Measurements from ENCODE around the gene ZNF512B. TPM values are rescaled to one million over a fixed set of nuclear protein-coding genes. Genes with fewer than 3 reads are reported as not detected.

The ZNF512B gene
- total and polyA plus RNA-seq, 2 experiments from 2014 or later: 6.1 to 28.8 TPM

DNA sequence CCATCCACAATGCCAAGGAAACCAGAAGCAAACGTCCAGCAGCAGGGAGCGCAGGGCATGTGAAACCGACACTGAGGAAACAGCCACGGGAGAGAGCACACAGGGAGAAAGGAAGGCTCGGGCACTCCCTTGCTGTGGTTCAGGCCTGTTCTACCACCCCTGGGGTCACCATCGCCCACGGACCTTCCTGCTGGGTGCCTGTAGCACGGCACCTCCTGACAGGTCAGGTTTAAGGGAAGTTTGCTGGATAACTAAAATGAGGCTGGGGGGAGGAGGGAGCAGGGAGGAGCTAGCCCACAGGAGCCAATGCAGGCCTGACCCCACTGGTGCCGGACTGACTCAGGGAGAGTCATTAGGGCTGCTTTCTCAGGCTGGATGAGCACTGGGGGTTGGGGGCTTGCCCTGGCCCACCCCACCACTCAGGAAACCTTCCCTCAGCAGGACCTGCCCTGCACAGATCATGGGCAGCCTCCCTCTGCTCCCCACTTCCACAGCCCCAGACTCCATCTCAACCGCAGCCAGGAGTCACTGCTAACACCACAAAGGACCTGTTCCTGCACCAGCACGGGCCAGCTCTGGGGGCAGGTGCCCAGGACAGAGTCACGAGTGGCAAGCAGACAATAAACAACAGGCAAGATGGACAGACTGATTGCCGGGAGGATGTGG is 15.8 kb downstream of the ZNF512B start (continued):
- TF ChIP-seq, protein P1, sequence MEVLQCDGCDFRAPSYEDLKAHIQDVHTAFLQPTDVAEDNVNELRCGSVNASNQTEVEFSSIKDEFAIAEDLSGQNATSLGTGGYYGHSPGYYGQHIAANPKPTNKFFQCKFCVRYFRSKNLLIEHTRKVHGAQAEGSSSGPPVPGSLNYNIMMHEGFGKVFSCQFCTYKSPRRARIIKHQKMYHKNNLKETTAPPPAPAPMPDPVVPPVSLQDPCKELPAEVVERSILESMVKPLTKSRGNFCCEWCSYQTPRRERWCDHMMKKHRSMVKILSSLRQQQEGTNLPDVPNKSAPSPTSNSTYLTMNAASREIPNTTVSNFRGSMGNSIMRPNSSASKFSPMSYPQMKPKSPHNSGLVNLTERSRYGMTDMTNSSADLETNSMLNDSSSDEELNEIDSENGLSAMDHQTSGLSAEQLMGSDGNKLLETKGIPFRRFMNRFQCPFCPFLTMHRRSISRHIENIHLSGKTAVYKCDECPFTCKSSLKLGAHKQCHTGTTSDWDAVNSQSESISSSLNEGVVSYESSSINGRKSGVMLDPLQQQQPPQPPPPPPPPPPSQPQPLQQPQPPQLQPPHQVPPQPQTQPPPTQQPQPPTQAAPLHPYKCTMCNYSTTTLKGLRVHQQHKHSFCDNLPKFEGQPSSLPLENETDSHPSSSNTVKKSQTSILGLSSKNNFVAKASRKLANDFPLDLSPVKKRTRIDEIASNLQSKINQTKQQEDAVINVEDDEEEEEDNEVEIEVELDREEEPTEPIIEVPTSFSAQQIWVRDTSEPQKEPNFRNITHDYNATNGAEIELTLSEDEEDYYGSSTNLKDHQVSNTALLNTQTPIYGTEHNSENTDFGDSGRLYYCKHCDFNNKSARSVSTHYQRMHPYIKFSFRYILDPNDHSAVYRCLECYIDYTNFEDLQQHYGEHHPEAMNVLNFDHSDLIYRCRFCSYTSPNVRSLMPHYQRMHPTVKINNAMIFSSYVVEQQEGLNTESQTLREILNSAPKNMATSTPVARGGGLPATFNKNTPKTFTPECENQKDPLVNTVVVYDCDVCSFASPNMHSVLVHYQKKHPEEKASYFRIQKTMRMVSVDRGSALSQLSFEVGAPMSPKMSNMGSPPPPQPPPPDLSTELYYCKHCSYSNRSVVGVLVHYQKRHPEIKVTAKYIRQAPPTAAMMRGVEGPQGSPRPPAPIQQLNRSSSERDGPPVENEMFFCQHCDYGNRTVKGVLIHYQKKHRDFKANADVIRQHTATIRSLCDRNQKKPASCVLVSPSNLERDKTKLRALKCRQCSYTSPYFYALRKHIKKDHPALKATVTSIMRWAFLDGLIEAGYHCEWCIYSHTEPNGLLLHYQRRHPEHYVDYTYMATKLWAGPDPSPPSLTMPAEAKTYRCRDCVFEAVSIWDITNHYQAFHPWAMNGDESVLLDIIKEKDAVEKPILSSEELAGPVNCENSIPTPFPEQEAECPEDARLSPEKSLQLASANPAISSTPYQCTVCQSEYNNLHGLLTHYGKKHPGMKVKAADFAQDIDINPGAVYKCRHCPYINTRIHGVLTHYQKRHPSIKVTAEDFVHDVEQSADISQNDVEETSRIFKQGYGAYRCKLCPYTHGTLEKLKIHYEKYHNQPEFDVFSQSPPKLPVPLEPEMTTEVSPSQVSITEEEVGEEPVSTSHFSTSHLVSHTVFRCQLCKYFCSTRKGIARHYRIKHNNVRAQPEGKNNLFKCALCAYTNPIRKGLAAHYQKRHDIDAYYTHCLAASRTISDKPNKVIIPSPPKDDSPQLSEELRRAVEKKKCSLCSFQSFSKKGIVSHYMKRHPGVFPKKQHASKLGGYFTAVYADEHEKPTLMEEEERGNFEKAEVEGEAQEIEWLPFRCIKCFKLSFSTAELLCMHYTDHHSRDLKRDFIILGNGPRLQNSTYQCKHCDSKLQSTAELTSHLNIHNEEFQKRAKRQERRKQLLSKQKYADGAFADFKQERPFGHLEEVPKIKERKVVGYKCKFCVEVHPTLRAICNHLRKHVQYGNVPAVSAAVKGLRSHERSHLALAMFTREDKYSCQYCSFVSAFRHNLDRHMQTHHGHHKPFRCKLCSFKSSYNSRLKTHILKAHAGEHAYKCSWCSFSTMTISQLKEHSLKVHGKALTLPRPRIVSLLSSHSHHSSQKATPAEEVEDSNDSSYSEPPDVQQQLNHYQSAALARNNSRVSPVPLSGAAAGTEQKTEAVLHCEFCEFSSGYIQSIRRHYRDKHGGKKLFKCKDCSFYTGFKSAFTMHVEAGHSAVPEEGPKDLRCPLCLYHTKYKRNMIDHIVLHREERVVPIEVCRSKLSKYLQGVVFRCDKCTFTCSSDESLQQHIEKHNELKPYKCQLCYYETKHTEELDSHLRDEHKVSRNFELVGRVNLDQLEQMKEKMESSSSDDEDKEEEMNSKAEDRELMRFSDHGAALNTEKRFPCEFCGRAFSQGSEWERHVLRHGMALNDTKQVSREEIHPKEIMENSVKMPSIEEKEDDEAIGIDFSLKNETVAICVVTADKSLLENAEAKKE (CRISPR knock-in tag; IDR thresholded peaks at IDR 0.05): no peak
- TF ChIP-seq STAT1 (IDR thresholded peaks at IDR 0.05; ENCODE audit: unreplicated experiment) (no peak), JUNB (IDR thresholded peaks at IDR 0.05; ENCODE audit: unreplicated experiment) (no peak), NANOG (IDR thresholded peaks at IDR 0.05; ENCODE audit: borderline replicate concordance) (no peak), ZNF114 (CRISPR knock-in tag; IDR thresholded peaks at IDR 0.05) (no peak)
- TF ChIP-seq, protein P2, sequence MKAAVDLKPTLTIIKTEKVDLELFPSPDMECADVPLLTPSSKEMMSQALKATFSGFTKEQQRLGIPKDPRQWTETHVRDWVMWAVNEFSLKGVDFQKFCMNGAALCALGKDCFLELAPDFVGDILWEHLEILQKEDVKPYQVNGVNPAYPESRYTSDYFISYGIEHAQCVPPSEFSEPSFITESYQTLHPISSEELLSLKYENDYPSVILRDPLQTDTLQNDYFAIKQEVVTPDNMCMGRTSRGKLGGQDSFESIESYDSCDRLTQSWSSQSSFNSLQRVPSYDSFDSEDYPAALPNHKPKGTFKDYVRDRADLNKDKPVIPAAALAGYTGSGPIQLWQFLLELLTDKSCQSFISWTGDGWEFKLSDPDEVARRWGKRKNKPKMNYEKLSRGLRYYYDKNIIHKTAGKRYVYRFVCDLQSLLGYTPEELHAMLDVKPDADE (IDR thresholded peaks at IDR 0.05): no peak

DNA sequence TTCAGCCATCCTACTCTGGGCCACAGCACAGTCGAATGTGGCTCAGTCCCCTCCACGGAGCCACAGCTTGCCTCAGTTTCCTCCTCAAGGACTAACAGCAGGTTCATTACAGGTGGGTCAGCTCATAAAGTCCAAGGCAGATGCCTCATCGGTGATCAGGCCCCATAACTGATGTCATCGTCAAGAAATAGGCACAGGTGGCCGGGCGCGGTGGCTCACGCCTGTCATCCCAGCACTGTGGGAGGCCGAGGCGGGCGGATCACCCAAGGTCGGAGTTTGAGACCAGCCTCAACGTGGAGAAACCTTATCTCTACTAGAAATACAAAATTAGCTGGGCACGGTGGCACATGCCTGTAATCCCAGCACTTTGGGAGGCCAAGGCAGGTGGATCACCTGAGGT is 17.0 kb downstream of the ZNF512B start:
- peaks cover 8% of the 10 kb centered on the region; the same call in 1 of the 3 replicates for H3K9me3 Mint-ChIP-seq
- DNase-seq (ENCODE audit: low spot score) (no peak), ATAC-seq (no peak)
- no peak overlapping the region for H3K27ac Mint-ChIP-seq
- no peaks in the 10 kb centered on the region for H3K9me2 ChIP-seq (ENCODE audit: insufficient read depth)
- peaks cover 21% of the 10 kb centered on the region for H3K27me3 Mint-ChIP-seq (ENCODE audit: insufficient read depth, low read depth, poor library complexity)
- H3K4me1 ChIP-seq (ENCODE audit: insufficient read depth): peaks cover 14% of the 10 kb centered on the region; the same call in 1 of the 2 replicates
- H3K4me1 Mint-ChIP-seq: peaks cover 31% of the 10 kb centered on the region
- no peaks in the 10 kb centered on the region for H3K36me3 ChIP-seq (ENCODE audit: insufficient read depth)
- H4K20me1 ChIP-seq (replicated peaks; ENCODE audit: insufficient read depth): peaks cover 20% of the 10 kb centered on the region
- H3K79me2 ChIP-seq (replicated peaks; ENCODE audit: insufficient read depth): peaks cover 75% of the 10 kb centered on the region
- no peaks in the 10 kb centered on the region for H3K27me3 ChIP-seq (ENCODE audit: insufficient read depth)
- H3K36me3 Mint-ChIP-seq (ENCODE audit: low read depth): peaks cover 6% of the 10 kb centered on the region; the same call in 1 of the 3 replicates
- H3K27ac ChIP-seq (ENCODE audit: low read depth): no peak overlapping the region
- H2AFZ ChIP-seq: no peak overlapping the region
- peaks cover 19% of the 10 kb centered on the region for H3F3A ChIP-seq (replicated peaks; ENCODE audit: low read depth)
- H3K4me2 ChIP-seq: no peak overlapping the region
- no peak overlapping the region for H3K4me3 Mint-ChIP-seq
- H3K4me3 ChIP-seq: no peak overlapping the region
- TF ChIP-seq, protein P2 (IDR thresholded peaks at IDR 0.05): no peak
- TF ChIP-seq EZH2phosphoT487 (IDR thresholded peaks at IDR 0.05; ENCODE audit: unreplicated experiment) (no peak), CREB1 (CRISPR knock-in tag; IDR thresholded peaks at IDR 0.05; ENCODE audit: low read depth) (no peak)
